ENCODE results near the gene CEP85L.

CEP85L gene

DNA sequence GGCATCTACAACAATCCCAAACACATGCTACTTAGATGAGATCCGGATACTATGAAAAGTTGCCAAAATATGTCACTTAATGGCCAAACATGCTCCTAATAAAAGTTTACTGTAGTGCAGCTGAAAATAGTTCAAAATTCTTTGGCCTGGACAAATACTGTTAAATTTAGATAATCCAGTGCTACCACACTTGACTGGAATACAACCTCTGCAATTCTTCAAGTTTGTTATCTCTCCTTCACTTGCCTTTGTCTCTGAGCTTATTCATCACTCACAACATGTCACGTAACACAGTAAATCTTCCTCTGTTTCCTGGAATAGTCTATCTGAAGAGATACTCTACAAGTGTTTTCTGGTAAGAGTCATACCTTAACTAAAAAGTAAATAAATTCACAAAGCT, 113.8 kb downstream of the CEP85L start:
- TF ChIP-seq, protein P1, sequence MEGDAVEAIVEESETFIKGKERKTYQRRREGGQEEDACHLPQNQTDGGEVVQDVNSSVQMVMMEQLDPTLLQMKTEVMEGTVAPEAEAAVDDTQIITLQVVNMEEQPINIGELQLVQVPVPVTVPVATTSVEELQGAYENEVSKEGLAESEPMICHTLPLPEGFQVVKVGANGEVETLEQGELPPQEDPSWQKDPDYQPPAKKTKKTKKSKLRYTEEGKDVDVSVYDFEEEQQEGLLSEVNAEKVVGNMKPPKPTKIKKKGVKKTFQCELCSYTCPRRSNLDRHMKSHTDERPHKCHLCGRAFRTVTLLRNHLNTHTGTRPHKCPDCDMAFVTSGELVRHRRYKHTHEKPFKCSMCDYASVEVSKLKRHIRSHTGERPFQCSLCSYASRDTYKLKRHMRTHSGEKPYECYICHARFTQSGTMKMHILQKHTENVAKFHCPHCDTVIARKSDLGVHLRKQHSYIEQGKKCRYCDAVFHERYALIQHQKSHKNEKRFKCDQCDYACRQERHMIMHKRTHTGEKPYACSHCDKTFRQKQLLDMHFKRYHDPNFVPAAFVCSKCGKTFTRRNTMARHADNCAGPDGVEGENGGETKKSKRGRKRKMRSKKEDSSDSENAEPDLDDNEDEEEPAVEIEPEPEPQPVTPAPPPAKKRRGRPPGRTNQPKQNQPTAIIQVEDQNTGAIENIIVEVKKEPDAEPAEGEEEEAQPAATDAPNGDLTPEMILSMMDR (conservative IDR thresholded peaks at IDR 0.05; ENCODE audit: low read depth, low read length), result no peak
- no peak overlapping the region for H3K4me3 ChIP-seq (ENCODE audit: low read length)
- DNase-seq (ENCODE audit: low read depth), result no peak

DNA sequence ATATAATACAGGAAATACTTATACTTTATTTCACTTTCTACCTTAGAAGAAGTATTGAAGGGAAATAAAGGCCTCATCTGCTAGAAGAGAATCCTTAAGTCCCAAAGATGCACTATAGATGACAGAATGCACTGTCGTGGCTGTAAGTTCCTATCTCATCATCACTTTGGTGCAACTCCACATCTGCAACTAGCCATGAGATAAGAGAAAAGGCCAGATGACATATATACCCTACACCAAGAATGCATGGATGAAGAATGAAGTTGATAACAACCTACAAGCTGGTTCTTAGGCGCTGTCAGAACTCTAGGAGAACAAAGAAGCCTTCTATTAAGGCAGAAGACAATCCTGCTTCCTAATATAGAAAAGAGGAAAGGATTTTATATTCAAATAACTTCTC, 114.9 kb downstream of the CEP85L start:
- TF ChIP-seq, protein P1 (conservative IDR thresholded peaks at IDR 0.05; ENCODE audit: low read depth, low read length), result no peak
- DNase-seq (ENCODE audit: low read depth), result no peak
- H3K4me3 ChIP-seq (ENCODE audit: low read length), result no peak overlapping the region

DNA sequence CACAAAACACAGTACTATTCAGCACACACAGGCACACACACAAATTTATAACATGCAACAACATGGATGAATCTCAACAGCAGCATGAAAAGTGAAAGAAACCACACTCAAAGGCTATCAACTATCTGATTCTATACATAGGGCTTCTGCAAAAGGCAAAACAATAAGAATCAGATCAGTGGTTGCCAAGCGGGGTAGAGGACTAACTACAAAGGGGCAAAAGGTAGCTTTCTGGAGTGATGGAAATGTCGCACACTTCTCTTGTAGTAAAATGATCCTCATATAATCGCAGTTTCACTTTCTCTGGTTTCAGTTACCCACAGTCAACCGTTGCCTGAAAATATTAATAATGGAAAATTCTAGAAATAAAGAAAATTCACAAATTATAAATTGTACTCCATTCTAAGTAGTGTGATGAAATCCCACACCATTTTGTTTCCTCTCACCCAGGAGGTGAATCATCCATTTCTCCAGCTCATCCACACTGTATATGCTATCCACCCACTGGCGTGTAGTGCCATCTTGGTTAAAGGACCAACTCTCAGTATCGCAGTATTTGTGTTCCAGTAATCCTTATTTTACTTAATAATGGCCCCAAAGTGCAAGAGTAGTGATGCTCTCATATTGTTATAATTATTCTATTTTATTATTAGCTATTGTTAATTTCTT, 116.1 kb downstream of the CEP85L start:
- TF ChIP-seq, protein P1 (conservative IDR thresholded peaks at IDR 0.05; ENCODE audit: low read depth, low read length), result no peak
- DNase-seq (ENCODE audit: low read depth), result no peak
- H3K4me3 ChIP-seq (ENCODE audit: low read length), result no peak overlapping the region

DNA sequence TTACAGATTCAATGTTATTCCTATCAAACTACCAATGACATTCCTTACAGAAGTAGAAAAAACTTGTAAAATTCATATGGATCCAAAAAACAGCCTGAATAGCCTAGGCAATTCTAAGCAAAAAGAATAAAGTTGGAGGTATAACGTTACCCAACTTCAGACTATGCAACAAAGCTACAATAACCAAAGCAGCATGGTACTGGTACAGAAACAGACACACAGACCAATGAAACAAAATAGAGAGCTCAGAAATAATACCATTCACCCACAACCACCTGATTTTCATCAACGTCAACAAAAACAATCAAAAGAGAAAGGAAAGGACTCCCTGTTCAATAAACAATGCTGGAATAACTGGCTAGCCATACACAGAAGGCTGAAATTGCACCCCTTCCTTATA, 120.4 kb downstream of the CEP85L start:
- TF ChIP-seq, protein P1 (conservative IDR thresholded peaks at IDR 0.05; ENCODE audit: low read depth, low read length), result no peak
- H3K4me3 ChIP-seq (ENCODE audit: low read length), result no peak overlapping the region
- DNase-seq (ENCODE audit: low read depth), result no peak

DNA sequence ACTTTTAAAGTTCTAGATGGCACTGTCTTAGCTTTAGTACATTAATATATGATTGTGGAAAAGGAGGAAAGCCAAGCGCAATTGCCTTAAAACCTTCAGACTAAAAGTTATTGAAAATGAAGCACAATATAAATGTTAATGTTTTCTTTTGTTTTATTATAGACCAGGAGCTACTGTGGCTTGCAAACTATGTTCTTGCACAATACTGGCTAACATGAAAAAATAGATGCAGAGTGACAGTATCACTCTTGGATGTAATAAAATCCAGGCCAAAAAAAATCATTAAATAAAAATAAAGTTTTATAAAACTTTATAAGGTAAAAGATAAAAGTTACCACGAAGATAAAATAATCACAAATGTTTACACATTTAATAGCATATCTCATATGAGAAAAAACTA, 121.6 kb downstream of the CEP85L start:
- no peak overlapping the region for H3K4me3 ChIP-seq (ENCODE audit: low read length)
- TF ChIP-seq, protein P1 (conservative IDR thresholded peaks at IDR 0.05; ENCODE audit: low read depth, low read length), result no peak
- DNase-seq (ENCODE audit: low read depth), result no peak

DNA sequence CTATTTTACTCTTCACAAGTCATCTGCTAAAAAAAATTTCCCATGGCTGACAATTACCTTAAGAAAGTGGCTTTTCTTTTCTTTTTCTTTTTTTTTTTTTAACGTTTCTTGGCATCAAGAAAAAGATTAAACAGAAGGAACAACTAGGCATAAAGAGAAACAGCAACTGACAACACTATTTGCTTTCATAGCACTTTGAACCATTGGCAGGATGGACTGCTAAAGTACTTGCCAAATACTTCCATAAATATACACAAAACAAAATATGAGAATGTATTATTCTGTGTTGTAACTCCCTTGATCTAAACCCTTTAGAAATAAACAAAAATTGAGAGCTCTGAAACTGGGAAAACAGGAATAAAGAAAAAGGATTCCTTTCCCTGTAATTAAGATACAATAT, 123.3 kb downstream of the CEP85L start:
- H3K4me3 ChIP-seq (ENCODE audit: low read length), result no peak overlapping the region
- TF ChIP-seq, protein P1 (conservative IDR thresholded peaks at IDR 0.05; ENCODE audit: low read depth, low read length), result no peak
- no peak for DNase-seq (ENCODE audit: low read depth)
